Endodermal cell (in vitro differentiated cells): ENCODE results near the gene ZMYM3. TPM values are rescaled to one million over a fixed set of nuclear protein-coding genes. Genes with fewer than 3 reads are reported as not detected.

Experiments used
- DNase-seq: peaks from one replicate; pipeline ENCODE4 v3.0.0-alpha.2; 2017
- H3K27ac ChIP-seq: 2 replicates; pipeline ENCODE4 v1.5.1; 2013; ENCODE audit warnings: mild to moderate bottlenecking, low read depth, low read length, moderate library complexity
- H3K27me3 ChIP-seq: 2 replicates; pipeline ENCODE4 v1.6.1; 2013; ENCODE audit warnings: mild to moderate bottlenecking, low read length, moderate library complexity; ENCODE audit not compliant: insufficient read depth, control insufficient read depth, poor library complexity, severe bottlenecking
- H3K36me3 ChIP-seq: 2 replicates; pipeline ENCODE4 v1.7.0; 2013; ENCODE audit warnings: mild to moderate bottlenecking, low read length, moderate library complexity; ENCODE audit not compliant: control insufficient read depth, insufficient read depth
- H3K4me1 ChIP-seq: one replicate; pipeline ENCODE4 v1.7.0; 2013; ENCODE audit warnings: low read length; ENCODE audit not compliant: control insufficient read depth, insufficient read depth
- H3K4me3 ChIP-seq: 2 replicates; pipeline ENCODE4 v1.5.1; 2013; ENCODE audit warnings: mild to moderate bottlenecking, low read length, moderate library complexity
- H3K9ac ChIP-seq: 2 replicates; pipeline ENCODE4 v1.6.1; 2013; ENCODE audit warnings: mild to moderate bottlenecking, low read length, moderate library complexity; ENCODE audit not compliant: poor library complexity, severe bottlenecking; ENCODE audit errors: extremely low read depth
- H3K9me3 ChIP-seq: 2 replicates; pipeline ENCODE4 v1.6.1; 2013; ENCODE audit warnings: mild to moderate bottlenecking, low read length, moderate library complexity; ENCODE audit not compliant: control insufficient read depth
- H3K27ac Mint-ChIP-seq: 2 replicates; pipeline ENCODE4 v1.8.0; 2020; ENCODE audit warnings: mixed read lengths
- H3K27me3 Mint-ChIP-seq: 2 replicates; pipeline ENCODE4 v1.8.0; 2021; ENCODE audit warnings: mild to moderate bottlenecking, mixed read lengths; ENCODE audit not compliant: insufficient read depth
- H3K36me3 Mint-ChIP-seq: 2 replicates; pipeline ENCODE4 v1.8.0; 2020; ENCODE audit warnings: low read depth, mixed read lengths
- H3K4me1 Mint-ChIP-seq: 2 replicates; pipeline ENCODE4 v1.8.0; 2020; ENCODE audit warnings: mixed read lengths
- H3K4me3 Mint-ChIP-seq: 2 replicates; pipeline ENCODE4 v1.8.0; 2020; ENCODE audit warnings: mild to moderate bottlenecking, moderate library complexity, mixed read lengths
- H3K9me3 Mint-ChIP-seq: 2 replicates; pipeline ENCODE4 v1.8.0; 2020; ENCODE audit warnings: mild to moderate bottlenecking, mixed read lengths
- WGBS, 2 experiments: methylation state at CpG; one replicate each; pipeline versions ENCODE4 v1.1.5 to v1.1.7; 2013; ENCODE audit warnings: missing lambda C conversion rate in 2 of 2, mixed read lengths in 1 of 2; ENCODE audit not compliant: insufficient coverage in 1 of 2, insufficient read length in 1 of 2; 5-methylcytosine and 5-hydroxymethylcytosine counted together
- total RNA-seq, 2 donors: library from RNA; stranded (reverse); fragmentation: NEBNext Ultra II Directional in 1 of 2; extraction: Animal tissue kit (Norgen Biotek cat#: 25700) in 1 of 2; gene quantifications; 2 replicates in 1 of 2; 3 replicates in 1 of 2; pipeline ENCODE4 v1.2.1, GENCODE V29; 2021
- TF ChIP-seq, protein P1 (sequence below): fragments of 200-600 bp; sonication (generic); conservative IDR thresholded peaks from 2 replicates; pipeline ENCODE4 v1.5.0; 2021; ENCODE audit warnings: antibody characterized with exemption, mild to moderate bottlenecking

Gene ZMYM3
- total RNA-seq, 2 donors from 2014 or later = 91.0 to 91.8 TPM

DNA sequence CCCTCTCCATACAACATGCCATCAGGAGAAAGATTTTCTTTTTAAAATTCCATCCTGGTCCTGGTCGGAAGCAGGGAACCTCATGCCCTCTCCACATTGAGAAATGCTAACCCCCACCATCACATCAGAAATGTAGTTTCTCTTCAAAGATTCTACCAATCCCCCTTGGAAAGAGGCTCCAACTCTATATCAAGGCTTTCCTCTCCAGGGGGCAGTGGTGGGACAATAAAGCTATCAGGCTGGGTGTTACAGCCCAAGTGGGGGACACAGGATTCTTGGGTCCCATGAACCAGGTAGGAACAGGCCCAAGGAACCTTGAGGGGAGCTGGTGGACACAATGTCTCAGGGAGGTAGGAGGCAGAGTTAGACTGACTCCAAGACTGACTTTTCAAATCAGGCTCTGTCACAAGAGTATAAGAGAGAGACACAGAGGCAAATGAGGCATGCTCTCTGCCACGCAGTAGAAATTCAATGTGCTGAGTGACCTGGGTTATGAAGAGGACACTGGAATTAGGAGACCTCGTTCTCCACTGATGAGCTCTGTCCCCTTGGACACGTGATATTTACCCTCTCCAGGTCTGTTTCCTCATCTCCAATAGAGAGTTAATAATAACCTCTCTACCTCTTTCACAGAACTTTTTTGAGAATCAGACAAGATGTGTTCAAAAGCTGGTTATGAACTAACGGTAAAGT lies 26.4 kb downstream of the ZMYM3 start:
- DNase-seq = no peak
- Mint-ChIP-seq H3K36me3 (no peaks in the 10 kb centered on the region), H3K4me3 (no peak overlapping the region), H3K27ac (no peak overlapping the region), H3K27me3 (no peaks in the 10 kb centered on the region), H3K9me3 (peaks cover 68% of the 10 kb centered on the region), H3K4me1 (peaks cover 27% of the 10 kb centered on the region)
- Histone ChIP-seq H3K9ac (no peak overlapping the region), H3K4me3 (no peak overlapping the region), H3K27ac (no peak overlapping the region), H3K4me1 (peaks cover 4% of the 10 kb centered on the region), H3K36me3 (no peaks in the 10 kb centered on the region), H3K9me3 (no peaks in the 10 kb centered on the region), H3K27me3 (no peaks in the 10 kb centered on the region)
- TF ChIP-seq, protein P1, sequence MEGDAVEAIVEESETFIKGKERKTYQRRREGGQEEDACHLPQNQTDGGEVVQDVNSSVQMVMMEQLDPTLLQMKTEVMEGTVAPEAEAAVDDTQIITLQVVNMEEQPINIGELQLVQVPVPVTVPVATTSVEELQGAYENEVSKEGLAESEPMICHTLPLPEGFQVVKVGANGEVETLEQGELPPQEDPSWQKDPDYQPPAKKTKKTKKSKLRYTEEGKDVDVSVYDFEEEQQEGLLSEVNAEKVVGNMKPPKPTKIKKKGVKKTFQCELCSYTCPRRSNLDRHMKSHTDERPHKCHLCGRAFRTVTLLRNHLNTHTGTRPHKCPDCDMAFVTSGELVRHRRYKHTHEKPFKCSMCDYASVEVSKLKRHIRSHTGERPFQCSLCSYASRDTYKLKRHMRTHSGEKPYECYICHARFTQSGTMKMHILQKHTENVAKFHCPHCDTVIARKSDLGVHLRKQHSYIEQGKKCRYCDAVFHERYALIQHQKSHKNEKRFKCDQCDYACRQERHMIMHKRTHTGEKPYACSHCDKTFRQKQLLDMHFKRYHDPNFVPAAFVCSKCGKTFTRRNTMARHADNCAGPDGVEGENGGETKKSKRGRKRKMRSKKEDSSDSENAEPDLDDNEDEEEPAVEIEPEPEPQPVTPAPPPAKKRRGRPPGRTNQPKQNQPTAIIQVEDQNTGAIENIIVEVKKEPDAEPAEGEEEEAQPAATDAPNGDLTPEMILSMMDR = no peak
- 92 to 100% methylated on average over 2 to 5 of the region's 5 CpGs for WGBS, 2 experiments

DNA sequence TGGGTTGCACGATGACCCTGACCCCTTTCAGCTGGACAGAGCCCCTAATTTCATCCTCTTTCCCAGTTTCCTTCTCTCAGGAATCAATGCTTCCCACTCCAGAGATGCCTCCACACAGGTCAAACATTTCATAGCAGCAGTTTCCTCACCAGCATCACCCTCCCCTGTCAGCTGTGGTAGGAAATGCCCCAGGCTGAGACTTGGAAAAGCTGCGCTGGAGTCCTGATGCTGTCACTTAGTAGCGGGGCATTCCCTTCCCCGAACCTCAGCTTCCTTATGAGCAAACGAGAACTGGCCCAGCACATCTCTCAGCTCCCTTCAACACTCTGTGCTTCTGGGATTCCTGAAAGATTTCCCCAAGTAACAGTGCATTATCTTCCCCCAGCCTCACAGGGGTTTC lies 28.3 kb downstream of the ZMYM3 start:
- H3K4me3 Mint-ChIP-seq = no peak overlapping the region
- no peaks in the 10 kb centered on the region for H3K36me3 Mint-ChIP-seq
- no peak overlapping the region for H3K27ac ChIP-seq
- H3K27me3 Mint-ChIP-seq = peaks cover 1% of the 10 kb centered on the region
- H3K27ac Mint-ChIP-seq = no peak overlapping the region
- no peaks in the 10 kb centered on the region for H3K27me3 ChIP-seq
- H3K9me3 ChIP-seq = no peaks in the 10 kb centered on the region
- peaks cover 4% of the 10 kb centered on the region for H3K4me1 ChIP-seq
- TF ChIP-seq, protein P1 = no peak
- DNase-seq = no peak
- peaks cover 73% of the 10 kb centered on the region for H3K9me3 Mint-ChIP-seq
- WGBS, 2 experiments = 71 to 80% methylated on average over 1 to 5 of the region's 5 CpGs
- H3K9ac ChIP-seq = no peak overlapping the region
- peaks cover 23% of the 10 kb centered on the region for H3K4me1 Mint-ChIP-seq
- no peaks in the 10 kb centered on the region for H3K36me3 ChIP-seq
- H3K4me3 ChIP-seq = no peak overlapping the region

DNA sequence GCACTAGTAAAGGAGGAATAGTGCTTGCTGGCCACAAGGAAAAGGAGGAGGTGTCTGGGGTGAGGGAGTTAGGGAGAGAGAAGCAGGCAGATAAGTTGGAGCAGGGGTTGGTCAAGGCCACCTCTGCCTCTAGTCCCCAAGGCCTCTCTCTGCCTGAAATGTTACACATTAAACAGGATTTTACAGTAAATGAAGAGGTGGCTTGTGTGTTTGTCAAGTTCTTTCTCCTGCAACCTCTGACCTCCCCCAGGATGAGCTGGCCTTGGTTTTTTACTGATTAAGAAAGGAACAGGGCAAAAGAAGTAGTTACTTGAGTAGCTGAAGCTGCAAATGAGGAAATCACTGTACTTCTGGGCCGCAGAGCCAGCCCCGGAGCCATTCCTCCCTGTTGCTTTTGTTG lies 28.9 kb downstream of the ZMYM3 start:
- 56% methylated on average over 2 of the region's 2 CpGs; no CpG with 5 or more reads in 1 of the 2 experiments for WGBS, 2 experiments
- H3K27me3 Mint-ChIP-seq = peaks cover 1% of the 10 kb centered on the region
- H3K4me3 ChIP-seq = no peak overlapping the region
- peaks cover 23% of the 10 kb centered on the region for H3K4me1 Mint-ChIP-seq
- no peaks in the 10 kb centered on the region for H3K9me3 ChIP-seq
- no peak overlapping the region for H3K27ac Mint-ChIP-seq
- H3K9ac ChIP-seq = no peak overlapping the region
- H3K27me3 ChIP-seq = no peaks in the 10 kb centered on the region
- no peak overlapping the region for H3K4me3 Mint-ChIP-seq
- peaks cover 4% of the 10 kb centered on the region for H3K4me1 ChIP-seq
- no peak overlapping the region for H3K27ac ChIP-seq
- H3K36me3 ChIP-seq = no peaks in the 10 kb centered on the region
- H3K36me3 Mint-ChIP-seq = no peaks in the 10 kb centered on the region
- TF ChIP-seq, protein P1 = no peak
- no peak for DNase-seq
- H3K9me3 Mint-ChIP-seq = peaks cover 78% of the 10 kb centered on the region
